Endothelial cell of umbilical vein (primary cell): ENCODE data around the gene GAB2. TPM values are rescaled to one million over a fixed set of nuclear protein-coding genes. Genes with fewer than 3 reads are reported as not detected.

Experiments
- BruUV-seq: library from RNA; stranded (reverse); fragments of 400-500 nt; replicated peaks from 2 replicates; lab custom pipeline; 2021; lab: Mats Ljungman, UMichigan
- CTCF ChIA-PET: fragments of 300-600, 350-600 bp; sonication (Branson Sonifier 250); formaldehyde crosslinking; loops from one replicate; lab custom pipeline; 2021; ENCODE audit warnings: antibody characterized with exemption, inconsistent platforms; lab: Charles Lee
- POLR2A ChIA-PET: fragments of 300-600, 350-600 bp; sonication (Branson Sonifier 250); formaldehyde crosslinking; loops from one replicate; lab custom pipeline; 2021; ENCODE audit warnings: antibody characterized with exemption, inconsistent platforms; lab: Charles Lee
- DNase-seq: peaks from one replicate; pipeline ENCODE4 v3.0.0-alpha.2; 2011; ENCODE audit warnings: low read depth, low spot score
- FAIRE-seq: peaks from 2 replicates; lab custom pipeline; 2011; peaks lifted over from hg19 to GRCh38; lab: Jason Lieb, UNC
- H2AFZ ChIP-seq: 2 replicates; pipeline ENCODE4 v1.6.0; 2012; ENCODE audit warnings: low read depth, low read length, control low read depth, inconsistent platforms
- H3K27ac ChIP-seq: 2 replicates; pipeline ENCODE4 v1.5.1; 2011; ENCODE audit warnings: low read depth, mild to moderate bottlenecking, control low read depth, low read length, moderate library complexity; ENCODE audit not compliant: insufficient read depth
- H3K27me3 ChIP-seq, 2 experiments: 2 replicates each; pipeline versions ENCODE4 v1.6.0 to v1.6.1; 2011; ENCODE audit warnings: low read length in 2 of 2, mixed read lengths in 1 of 2; ENCODE audit not compliant: control insufficient read depth in 2 of 2, insufficient read depth in 2 of 2
- H3K36me3 ChIP-seq, 2 experiments: 2 replicates in 1 of 2; 3 replicates in 1 of 2; pipeline ENCODE4 v1.5.1; 2011; ENCODE audit warnings: low read length in 2 of 2, mild to moderate bottlenecking in 1 of 2, moderate library complexity in 1 of 2; ENCODE audit not compliant: control insufficient read depth in 2 of 2, insufficient read depth in 2 of 2; ENCODE audit errors: extremely low read depth in 1 of 2
- H3K4me1 ChIP-seq: 3 replicates; pipeline ENCODE4 v1.5.1; 2011; ENCODE audit warnings: mild to moderate bottlenecking, low read length; ENCODE audit not compliant: control insufficient read depth, insufficient read depth; ENCODE audit errors: extremely low read depth
- H3K4me2 ChIP-seq: 2 replicates; pipeline ENCODE4 v1.6.1; 2011; ENCODE audit warnings: low read length, control low read depth, mixed read lengths; ENCODE audit not compliant: insufficient read depth
- H3K4me3 ChIP-seq, 3 experiments: fragments of 200-600 bp in 1 of 3; sonication (generic), shearing (Covaris generic) in 1 of 3; replicated peaks in 1 of 3; 2 replicates each; pipeline ENCODE4 v1.5.1; 2011 to 2016; ENCODE audit warnings: control low read depth in 3 of 3, low read length in 3 of 3, mild to moderate bottlenecking in 2 of 3, inconsistent platforms in 1 of 3, low read depth in 1 of 3, moderate library complexity in 1 of 3; ENCODE audit not compliant: insufficient read depth in 1 of 3
- H3K79me2 ChIP-seq: 2 replicates; pipeline ENCODE4 v1.6.0; 2012; ENCODE audit warnings: low read length, inconsistent platforms; ENCODE audit not compliant: control insufficient read depth, insufficient read depth
- H3K9ac ChIP-seq: replicated peaks from 2 replicates; pipeline ENCODE3; 2011; ENCODE audit warnings: low read length, control low read depth; ENCODE audit not compliant: insufficient read depth; ENCODE audit errors: extremely low read depth
- H3K9me1 ChIP-seq: replicated peaks from 3 replicates; pipeline ENCODE4 v1.6.0; 2011; ENCODE audit warnings: mild to moderate bottlenecking, low read length; ENCODE audit not compliant: control insufficient read depth, insufficient read depth; ENCODE audit errors: extremely low read depth
- H3K9me3 ChIP-seq: replicated peaks from 2 replicates; pipeline ENCODE4 v1.5.1; 2012; ENCODE audit warnings: low read length, inconsistent platforms; ENCODE audit not compliant: control insufficient read depth, insufficient read depth
- H4K20me1 ChIP-seq: replicated peaks from 2 replicates; pipeline ENCODE3; 2011; ENCODE audit warnings: mild to moderate bottlenecking, low read length; ENCODE audit not compliant: control insufficient read depth, insufficient read depth; ENCODE audit errors: extremely low read depth
- CTCF ChIP-seq, 2 donors: IDR thresholded peaks; 1 replicate in 1 of 2; 2 replicates in 1 of 2; pipeline ENCODE4 v1.5.1; 2011; ENCODE audit warnings: low read length in 2 of 2, mild to moderate bottlenecking in 2 of 2, moderate library complexity in 2 of 2, control low read depth in 1 of 2, inconsistent platforms in 1 of 2, low read depth in 1 of 2; ENCODE audit not compliant: insufficient read depth in 1 of 2; ENCODE audit errors: extremely low read depth in 1 of 2
- EZH2 ChIP-seq: IDR thresholded peaks from 2 replicates; pipeline ENCODE4 v1.6.1; 2012; ENCODE audit warnings: borderline replicate concordance, low read depth, mild to moderate bottlenecking, moderate library complexity, low read length, inconsistent platforms; ENCODE audit not compliant: severe bottlenecking
- FOS ChIP-seq: IDR thresholded peaks from 2 replicates; pipeline ENCODE4 v1.6.1; 2011; ENCODE audit warnings: mild to moderate bottlenecking, low read length, moderate library complexity, borderline replicate concordance; ENCODE audit not compliant: insufficient read depth
- GATA2 ChIP-seq: IDR thresholded peaks from 2 replicates; pipeline ENCODE4 v1.7.0; 2011; ENCODE audit warnings: low read depth, mild to moderate bottlenecking, moderate library complexity, mixed read lengths, low read length; ENCODE audit not compliant: insufficient read length, insufficient read depth
- JUN ChIP-seq: IDR thresholded peaks from 2 replicates; pipeline ENCODE4 v1.6.1; 2011; ENCODE audit warnings: borderline replicate concordance, low read depth; ENCODE audit not compliant: insufficient read length, insufficient read depth
- MYC ChIP-seq: IDR thresholded peaks from one replicate; pipeline ENCODE4 v1.6.1; 2011; ENCODE audit warnings: mild to moderate bottlenecking, low read depth, low read length
- POLR2A ChIP-seq: IDR thresholded peaks from 2 replicates; pipeline ENCODE4 v1.6.1; 2012; ENCODE audit warnings: low read depth, mild to moderate bottlenecking, control low read depth, low read length
- POLR2AphosphoS5 ChIP-seq: IDR thresholded peaks from 2 replicates; pipeline ENCODE4 v1.6.1; 2012; ENCODE audit warnings: low read depth, mild to moderate bottlenecking, control low read depth, low read length, moderate library complexity; ENCODE audit not compliant: insufficient read depth
- dilution Hi-C: fragments of 300-500 bp; cut with MboI; formaldehyde crosslinking; loops from one replicate; pipeline ENCODE4 v1.15.0; 2019; ENCODE audit warnings: low sequenced_read_pairs; ENCODE audit not compliant: extremely low pct_ligation_motif_present
- intact Hi-C: fragments of 100-400 bp; cut with micrococcal nuclease; formaldehyde crosslinking; loops from one replicate; pipeline ENCODE4 v1.10.0; 2022
- polyA plus RNA-seq, 4 experiments: library from polyadenylated mRNA; depleted of rRNA in 3 of 4; stranded (reverse) in 3 of 4; unstranded in 1 of 4; fragments of >200 nt; gene quantifications; 2 replicates each; pipeline versions ENCODE4 v1.2.1 to v1.2.3, GENCODE V29; 2011 to 2012; ENCODE audit warnings: missing spikeins in 1 of 4
- total RNA-seq: library from RNA; stranded (reverse); gene quantifications from 2 replicates; pipeline ENCODE4 v1.2.3, GENCODE V29; 2021
- TF ChIP-seq, protein P1 (sequence below): IDR thresholded peaks from 2 replicates; pipeline ENCODE4 v1.6.1; 2011; ENCODE audit not compliant: insufficient read depth, insufficient read length

GAB2 gene
- total and polyA plus RNA-seq, 2 donors (not counting 3 experiments of a cell fraction or from before 2014, with no cell fraction given): 19.6 to 39.6 TPM

DNA sequence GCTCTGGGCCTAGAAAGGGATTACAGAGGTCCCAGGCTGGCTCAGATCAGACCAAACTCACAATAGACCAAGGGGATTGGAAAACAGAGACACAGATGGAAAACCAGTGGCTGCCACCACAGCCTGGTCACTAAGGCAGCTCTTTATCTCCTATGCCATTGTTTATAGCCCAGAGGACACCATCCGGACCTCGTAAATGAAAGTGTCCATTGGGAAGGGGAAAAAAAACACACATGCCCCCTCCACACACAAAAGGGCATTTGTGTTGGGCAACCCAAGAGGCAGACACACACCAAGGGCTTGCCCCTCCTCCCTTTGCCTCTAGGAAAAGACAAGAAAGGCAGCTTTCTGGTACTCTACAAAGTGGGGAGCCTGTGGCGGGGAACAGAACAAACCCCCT, 85.9 kb downstream of the GAB2 start:
- no peak for FAIRE-seq
- H3K36me3 ChIP-seq: no peaks in the 10 kb centered on the region
- no peak overlapping the region for H3K27ac ChIP-seq

More for the DNA sequence above, 85.9 kb downstream of the GAB2 start:
- DNase-seq: no peak
- H3K79me2 ChIP-seq: peaks cover 53% of the 10 kb centered on the region
- peaks cover 8% of the 10 kb centered on the region for H4K20me1 ChIP-seq
- peaks cover 7% of the 10 kb centered on the region for H3K4me1 ChIP-seq
- ChIA-PET POLR2A (no interaction called here), CTCF (interaction anchor here (1.1 to 1.2 kb wide), 2 partner anchors 13 to 233 kb away, joined by 3 to 5 read pairs; no protein-coding TSS in a partner anchor)
- H3K4me2 ChIP-seq: no peak overlapping the region
- H3K9ac ChIP-seq: no peak overlapping the region
- no TSS peak for BruUV-seq
- no peaks in the 10 kb centered on the region for H3K27me3 ChIP-seq
- no peaks in the 10 kb centered on the region for H3K9me3 ChIP-seq
- TF ChIP-seq MYC (no peak), EZH2 (no peak), JUN (no peak), POLR2A (no peak), POLR2AphosphoS5 (no peak), GATA2 (no peak), CTCF (IDR thresholded peaks at IDR 0.05; ENCODE audit: extremely low read depth in 1 of 2, insufficient read depth in 1 of 2, low read depth in 1 of 2, low read length in 2 of 2) (no peak), FOS (no peak)
- TF ChIP-seq, protein P1, sequence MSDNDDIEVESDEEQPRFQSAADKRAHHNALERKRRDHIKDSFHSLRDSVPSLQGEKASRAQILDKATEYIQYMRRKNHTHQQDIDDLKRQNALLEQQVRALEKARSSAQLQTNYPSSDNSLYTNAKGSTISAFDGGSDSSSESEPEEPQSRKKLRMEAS: no peak
- intact Hi-C loops: no loop called here
- dilution Hi-C loops: no loop called here
- H3K4me3 ChIP-seq: no peak overlapping the region
- H2AFZ ChIP-seq: no peak overlapping the region
- no peaks in the 10 kb centered on the region for H3K9me1 ChIP-seq
